Cardiac fibroblast (primary cell): Measurements from ENCODE around the gene ZNF574.

Experiments used
- DNase-seq, 2 donors: peaks; one replicate each; pipeline versions ENCODE4 v3.0.0 to v3.0.0-alpha.2; 2010; ENCODE audit warnings: low read depth in 2 of 2
- H3K4me3 ChIP-seq, 2 donors: replicated peaks in 1 of 2; 1 replicate in 1 of 2; 2 replicates in 1 of 2; pipeline ENCODE4 v1.5.1; 2011; ENCODE audit warnings: low read depth in 2 of 2, low read length in 2 of 2, mild to moderate bottlenecking in 2 of 2, moderate library complexity in 1 of 2
- TF ChIP-seq, protein P1 (sequence below): IDR thresholded peaks from one replicate; pipeline ENCODE4 v1.5.1; 2011; ENCODE audit warnings: low read depth, mild to moderate bottlenecking, low read length, inconsistent platforms

The ZNF574 gene

DNA sequence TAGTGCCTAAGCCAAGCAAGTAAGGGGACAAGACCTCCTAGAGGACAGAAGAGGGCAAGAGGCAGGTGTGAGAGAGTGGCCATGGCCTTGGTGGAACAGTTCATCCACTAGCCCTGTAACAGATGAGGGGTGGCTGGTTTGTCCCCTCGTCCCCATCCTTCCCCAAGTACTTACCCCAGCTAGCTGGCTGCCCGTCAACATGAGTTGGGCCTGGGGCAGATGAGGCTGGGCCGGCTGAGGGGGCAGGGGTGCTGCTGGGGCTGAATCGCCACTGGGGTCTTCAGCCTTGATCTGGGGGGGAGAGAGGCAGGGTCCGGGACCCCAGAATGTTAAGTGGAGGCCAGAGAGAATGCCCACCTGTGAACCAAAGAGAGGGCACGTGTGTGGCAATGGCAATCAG lies 41.1 kb downstream of the ZNF574 start:
- TF ChIP-seq, protein P1, sequence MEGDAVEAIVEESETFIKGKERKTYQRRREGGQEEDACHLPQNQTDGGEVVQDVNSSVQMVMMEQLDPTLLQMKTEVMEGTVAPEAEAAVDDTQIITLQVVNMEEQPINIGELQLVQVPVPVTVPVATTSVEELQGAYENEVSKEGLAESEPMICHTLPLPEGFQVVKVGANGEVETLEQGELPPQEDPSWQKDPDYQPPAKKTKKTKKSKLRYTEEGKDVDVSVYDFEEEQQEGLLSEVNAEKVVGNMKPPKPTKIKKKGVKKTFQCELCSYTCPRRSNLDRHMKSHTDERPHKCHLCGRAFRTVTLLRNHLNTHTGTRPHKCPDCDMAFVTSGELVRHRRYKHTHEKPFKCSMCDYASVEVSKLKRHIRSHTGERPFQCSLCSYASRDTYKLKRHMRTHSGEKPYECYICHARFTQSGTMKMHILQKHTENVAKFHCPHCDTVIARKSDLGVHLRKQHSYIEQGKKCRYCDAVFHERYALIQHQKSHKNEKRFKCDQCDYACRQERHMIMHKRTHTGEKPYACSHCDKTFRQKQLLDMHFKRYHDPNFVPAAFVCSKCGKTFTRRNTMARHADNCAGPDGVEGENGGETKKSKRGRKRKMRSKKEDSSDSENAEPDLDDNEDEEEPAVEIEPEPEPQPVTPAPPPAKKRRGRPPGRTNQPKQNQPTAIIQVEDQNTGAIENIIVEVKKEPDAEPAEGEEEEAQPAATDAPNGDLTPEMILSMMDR = no peak
- no peak overlapping the region for H3K4me3 ChIP-seq
- no peak for DNase-seq

DNA sequence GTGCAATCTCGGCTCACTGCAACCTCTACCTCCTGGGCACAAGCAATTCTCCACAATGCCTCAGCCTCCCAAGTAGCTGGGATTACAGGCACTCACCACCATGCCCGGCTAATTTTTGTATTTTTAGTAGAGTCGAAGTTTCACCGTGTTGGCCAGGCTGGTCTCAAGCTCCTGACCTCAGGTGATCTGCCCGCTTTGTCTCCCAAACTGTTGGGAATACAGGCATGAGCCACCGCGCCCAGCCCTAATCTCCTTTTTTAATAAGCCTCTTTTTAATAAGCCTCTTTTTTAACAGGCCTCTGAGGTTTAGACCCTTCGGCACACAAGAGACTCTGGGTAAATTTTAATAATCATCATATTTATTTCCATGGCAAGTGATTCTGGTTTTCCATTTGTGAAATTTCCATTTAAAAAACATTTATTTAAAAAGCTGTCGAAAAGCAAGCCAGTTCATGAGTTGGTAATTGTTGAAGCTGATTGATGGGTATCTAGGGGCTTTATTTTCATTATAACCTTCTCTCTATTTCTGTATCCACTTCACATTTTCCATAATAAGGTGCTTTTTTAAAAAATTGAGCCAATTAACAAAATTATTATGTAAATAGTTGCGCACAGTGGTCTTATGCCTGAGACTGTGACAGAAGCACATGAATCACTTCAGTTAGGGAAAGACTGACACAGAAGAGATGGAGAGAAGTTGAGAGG lies 44.5 kb downstream of the ZNF574 start:
- DNase-seq = no peak
- TF ChIP-seq, protein P1 = no peak

DNA sequence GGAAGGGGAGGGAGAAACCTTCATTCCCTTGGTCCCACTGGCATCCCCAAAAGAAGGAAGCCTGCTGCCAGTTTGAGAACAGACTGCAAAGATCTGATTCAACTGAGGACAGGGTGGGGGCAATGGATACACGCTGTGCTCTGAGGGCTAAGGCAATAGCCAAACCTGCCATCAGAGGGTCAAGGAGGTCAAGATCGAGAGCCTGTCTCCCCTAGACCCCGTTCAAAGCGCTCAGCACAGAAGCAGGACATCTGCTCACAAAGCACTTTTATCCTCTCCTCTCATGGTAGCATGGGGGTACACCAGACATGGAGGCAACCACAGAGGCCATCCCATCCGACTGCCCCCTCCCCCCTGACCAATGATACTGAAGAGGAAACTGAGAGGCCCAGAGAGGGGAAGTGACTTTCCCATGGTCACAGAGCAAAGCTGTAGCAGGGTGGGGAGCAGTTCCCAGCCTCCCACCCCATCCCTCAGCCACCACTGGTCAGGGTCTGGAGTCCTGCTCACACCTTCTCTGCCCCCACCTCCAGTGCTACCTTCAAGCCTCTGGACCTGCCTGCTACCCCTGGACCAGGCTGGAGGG lies 45.2 kb downstream of the ZNF574 start:
- no peak for DNase-seq
- TF ChIP-seq, protein P1 = no peak
- H3K4me3 ChIP-seq = no peak overlapping the region

More for the DNA sequence above, 44.5 kb downstream of the ZNF574 start:
- no peak overlapping the region for H3K4me3 ChIP-seq

DNA sequence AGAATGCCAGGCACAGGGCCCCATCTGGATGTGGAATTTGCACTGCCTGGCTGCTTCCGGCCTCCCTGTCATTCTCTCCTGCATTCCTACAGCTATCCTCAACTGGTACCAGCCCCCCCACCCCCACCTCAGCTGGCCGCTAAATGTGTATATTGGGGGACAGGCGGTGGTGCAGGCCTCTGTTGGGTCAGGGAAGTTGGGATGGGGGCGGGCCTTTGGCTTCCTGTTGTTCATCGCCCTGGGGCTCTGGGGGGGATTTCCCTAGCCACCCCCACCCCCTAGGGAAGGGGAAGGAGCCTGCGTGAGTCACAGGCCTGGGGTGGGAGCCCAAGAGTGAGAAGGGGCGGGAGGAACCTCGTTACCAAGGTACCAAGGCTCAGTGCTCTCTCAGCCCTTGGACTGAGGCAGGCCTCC lies 45.7 kb downstream of the ZNF574 start:
- peak; percentile 69 to 93 for DNase-seq
- H3K4me3 ChIP-seq = no peak overlapping the region
- TF ChIP-seq, protein P1 = no peak

DNA sequence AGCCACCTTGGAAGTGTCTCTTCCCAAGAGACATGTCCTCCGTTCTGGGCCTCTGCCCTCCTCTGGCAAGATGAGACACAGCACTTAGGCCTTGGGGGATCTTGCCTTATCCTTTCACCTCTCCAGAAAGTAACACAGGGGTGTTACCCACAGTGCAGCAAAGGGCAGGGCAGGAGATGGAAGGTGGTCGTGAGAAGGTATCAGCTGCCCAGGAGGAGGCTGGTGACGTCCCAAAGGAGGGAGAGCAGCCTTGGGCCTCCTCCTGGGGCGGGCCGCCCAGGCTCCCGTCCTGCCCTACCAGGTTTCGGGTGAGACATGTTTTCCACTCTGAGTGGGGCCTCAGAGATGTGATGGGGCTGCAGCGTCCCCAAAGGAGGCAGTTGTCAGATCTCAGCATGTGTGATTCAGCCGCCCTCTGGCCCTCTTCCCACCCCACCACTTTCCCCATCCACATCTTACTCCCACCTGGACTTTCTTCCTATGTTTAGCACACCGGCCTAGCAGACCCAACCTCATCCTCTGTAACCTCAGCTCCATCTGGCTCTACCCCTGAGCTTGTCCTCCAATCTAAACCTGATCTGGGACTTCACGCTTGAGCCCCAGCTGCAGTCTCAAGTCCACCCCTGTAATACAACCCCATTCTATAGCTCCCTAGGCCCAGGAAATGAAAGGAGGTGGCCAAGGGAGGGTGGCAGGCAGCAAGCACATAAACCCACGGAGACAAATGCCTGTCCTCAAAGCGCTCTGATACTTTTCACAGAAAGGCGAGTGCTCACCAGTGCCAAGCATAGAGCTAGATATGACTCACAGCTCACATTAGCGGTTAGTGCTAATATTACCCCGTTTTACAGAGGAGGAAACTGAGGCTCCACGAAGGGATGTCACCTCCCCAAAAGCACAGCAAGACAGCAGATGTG lies 47.0 kb downstream of the ZNF574 start:
- peak in 1 of 2 donors; percentile 43 for DNase-seq
- TF ChIP-seq, protein P1 = peak; percentile 15
- H3K4me3 ChIP-seq = no peak overlapping the region

DNA sequence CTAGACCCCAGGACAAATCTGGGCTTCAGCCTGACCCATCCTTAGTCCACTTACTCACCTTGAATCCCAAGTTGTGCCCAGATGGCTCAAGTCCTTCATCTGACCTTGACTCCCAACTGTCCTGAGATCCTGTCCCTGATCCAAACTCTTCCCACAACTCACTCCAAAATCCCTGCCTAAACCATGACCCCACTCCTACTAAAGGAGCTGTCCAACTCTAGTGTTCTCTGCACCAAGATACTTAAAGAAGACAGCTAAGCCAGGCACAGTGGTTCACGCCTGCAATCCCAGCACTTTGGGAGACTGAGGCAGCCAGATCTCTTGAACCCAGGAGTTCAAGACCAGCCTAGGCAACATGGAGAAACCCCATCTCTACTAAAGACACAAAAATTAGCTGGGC lies 47.8 kb downstream of the ZNF574 start:
- H3K4me3 ChIP-seq = no peak overlapping the region
- DNase-seq = no peak
- TF ChIP-seq, protein P1 = no peak
